ENCODE results near the gene TCP11L2.

GRCh38 chr12:106289196-106289681 is 13.3 kb upstream of the TCP11L2 start:
- TF ChIP-seq EZH2 (IDR thresholded peaks at IDR 0.05) (no peak), POLR2AphosphoS5 (IDR thresholded peaks at IDR 0.05; ENCODE audit: borderline replicate concordance, low read depth, low read length) (no peak), FOXP2 (optimal IDR thresholded peaks at IDR 0.05; ENCODE audit: control extremely low read depth, extremely low read length, insufficient read depth) (no peak)
